Ascending aorta (tissue), 2 donors: ENCODE results near the gene DGCR2. TPM values are rescaled to one million over a fixed set of nuclear protein-coding genes. Genes with fewer than 3 reads are reported as not detected.

Source experiments
- DNase-seq, 2 donors: peaks; one replicate each; pipeline ENCODE4 v3.0.0-alpha.2; 2019; ENCODE audit warnings: low spot score in 2 of 2
- H3K27ac ChIP-seq, 2 donors: fragments of 200-600 bp; sonication (generic); one replicate each; pipeline ENCODE4 v1.5.1; 2016 to 2017; ENCODE audit warnings: mild to moderate bottlenecking in 1 of 2
- H3K27me3 ChIP-seq: fragments of 200-600 bp; sonication (generic); one replicate; pipeline ENCODE4 v1.5.1; 2017
- H3K36me3 ChIP-seq, 2 donors: fragments of 200-600 bp; sonication (generic); one replicate each; pipeline ENCODE4 v1.5.1; 2016
- H3K4me1 ChIP-seq, 2 donors: fragments of 200-600 bp; sonication (generic); one replicate each; pipeline ENCODE4 v1.5.1; 2016 to 2017; ENCODE audit warnings: mild to moderate bottlenecking in 1 of 2
- H3K4me3 ChIP-seq, 2 donors: fragments of 200-600 bp; sonication (generic); one replicate each; pipeline ENCODE4 v1.5.1; 2016 to 2017; ENCODE audit warnings: mild to moderate bottlenecking in 1 of 2
- H3K9me3 ChIP-seq, 2 donors: fragments of 200-600 bp; sonication (generic); one replicate each; pipeline ENCODE4 v1.5.1; 2016
- CTCF ChIP-seq, 3 experiments: fragments of 200-600 bp in 2 of 3; fragments of 450-650 bp in 1 of 3; sonication (generic) in 2 of 3; IDR thresholded peaks; one replicate each; pipeline ENCODE4 v1.5.1; 2016 to 2019; ENCODE audit warnings: antibody characterized with exemption in 3 of 3, mild to moderate bottlenecking in 1 of 3, moderate library complexity in 1 of 3
- intact Hi-C: fragments of 100-400 bp; cut with DNase I; formaldehyde crosslinking; loops from one replicate; pipeline ENCODE4 v1.15.1; 2023
- total RNA-seq: library from RNA; depleted of rRNA; stranded (reverse); fragments of >200 nt; gene quantifications from one replicate; pipeline ENCODE4 v1.1.0, GENCODE V29; 2016

Gene DGCR2
- total RNA-seq, 1 donor from 2014 or later, result 34.7 TPM

- no peaks in the 10 kb centered on the region for H3K9me3 ChIP-seq
- H3K27ac ChIP-seq, result no peak overlapping the region
- no peak for DNase-seq
- no peak overlapping the region for H3K4me3 ChIP-seq
- intact Hi-C loops, result no loop called here
- H3K4me1 ChIP-seq, result no peaks in the 10 kb centered on the region
- no peaks in the 10 kb centered on the region for H3K27me3 ChIP-seq
- peaks cover 38 to 67% of the 10 kb centered on the region in 2 donors for H3K36me3 ChIP-seq
- no peak for TF ChIP-seq CTCF (IDR thresholded peaks at IDR 0.05)
These were observed 52.8 kb downstream of the DGCR2 start for GRCh38 chr22:19069451-19069850.

GRCh38 chr22:19068784-19069271 is 53.4 kb downstream of the DGCR2 start:
- Histone ChIP-seq H3K27me3 (no peaks in the 10 kb centered on the region), H3K36me3 (peaks cover 44 to 73% of the 10 kb centered on the region in 2 donors), H3K27ac (no peak overlapping the region), H3K4me3 (no peak overlapping the region), H3K9me3 (no peaks in the 10 kb centered on the region), H3K4me1 (no peaks in the 10 kb centered on the region)
- intact Hi-C loops, result no loop called here
- no peak for DNase-seq
- TF ChIP-seq CTCF (IDR thresholded peaks at IDR 0.05), result no peak

GRCh38 chr22:19067696-19068348 is 54.4 kb downstream of the DGCR2 start:
- H3K4me3 ChIP-seq, result no peak overlapping the region
- no peak for TF ChIP-seq CTCF (IDR thresholded peaks at IDR 0.05)
- no peak for DNase-seq
- H3K27ac ChIP-seq, result no peak overlapping the region
- no peaks in the 10 kb centered on the region for H3K4me1 ChIP-seq
- intact Hi-C loops, result no loop called here
- no peaks in the 10 kb centered on the region for H3K27me3 ChIP-seq
- peaks cover 53 to 83% of the 10 kb centered on the region in 2 donors for H3K36me3 ChIP-seq
- H3K9me3 ChIP-seq, result no peaks in the 10 kb centered on the region

GRCh38 chr22:19066531-19067271 is 55.5 kb downstream of the DGCR2 start:
- H3K36me3 ChIP-seq, result peaks cover 64 to 93% of the 10 kb centered on the region in 2 donors
- no peak overlapping the region for H3K4me3 ChIP-seq
- TF ChIP-seq CTCF (IDR thresholded peaks at IDR 0.05), result no peak
- no peak overlapping the region for H3K27ac ChIP-seq
- H3K4me1 ChIP-seq, result no peaks in the 10 kb centered on the region
- DNase-seq, result no peak
- H3K9me3 ChIP-seq, result no peaks in the 10 kb centered on the region
- intact Hi-C loops, result no loop called here
- no peaks in the 10 kb centered on the region for H3K27me3 ChIP-seq

- H3K27ac ChIP-seq, result no peak overlapping the region
- no peak for DNase-seq
- intact Hi-C loops, result no loop called here
- H3K4me3 ChIP-seq, result no peak overlapping the region
- H3K36me3 ChIP-seq, result peaks cover 70 to 95% of the 10 kb centered on the region in 2 donors
- no peak for TF ChIP-seq CTCF (IDR thresholded peaks at IDR 0.05)
- H3K9me3 ChIP-seq, result no peaks in the 10 kb centered on the region
- no peaks in the 10 kb centered on the region for H3K4me1 ChIP-seq
- no peaks in the 10 kb centered on the region for H3K27me3 ChIP-seq
These were observed 56.3 kb downstream of the DGCR2 start for GRCh38 chr22:19065929-19066328.
